Skeletal muscle tissue (tissue), 4 donors: Measurements from ENCODE around the gene ABHD2. TPM values are rescaled to one million over a fixed set of nuclear protein-coding genes. Genes with fewer than 3 reads are reported as not detected.

ENCODE experiments used
- H3K27ac ChIP-seq: one replicate; pipeline ENCODE4 v1.7.0; 2013; ENCODE audit warnings: mild to moderate bottlenecking, low read depth, low read length, inconsistent platforms
- H3K27me3 ChIP-seq, 3 donors: one replicate each; pipeline ENCODE4 v1.7.0; 2013; ENCODE audit warnings: low read length in 3 of 3; ENCODE audit not compliant: control insufficient read depth in 3 of 3, insufficient read depth in 3 of 3
- H3K36me3 ChIP-seq, 3 donors: one replicate each; pipeline ENCODE4 v1.7.0; 2013; ENCODE audit warnings: low read length in 3 of 3; ENCODE audit not compliant: control insufficient read depth in 3 of 3, insufficient read depth in 3 of 3
- H3K4me1 ChIP-seq, 3 donors: one replicate each; pipeline ENCODE4 v1.7.0; 2013; ENCODE audit warnings: low read length in 3 of 3, mild to moderate bottlenecking in 3 of 3; ENCODE audit not compliant: control insufficient read depth in 3 of 3, insufficient read depth in 3 of 3
- H3K4me3 ChIP-seq, 3 donors: one replicate each; pipeline ENCODE4 v1.7.0; 2013; ENCODE audit warnings: low read length in 3 of 3
- H3K9ac ChIP-seq, 3 donors: one replicate each; pipeline ENCODE4 v1.7.0; 2013; ENCODE audit warnings: low read length in 3 of 3, mild to moderate bottlenecking in 3 of 3, moderate library complexity in 2 of 3, low read depth in 1 of 3
- H3K9me3 ChIP-seq, 3 donors: one replicate each; pipeline ENCODE4 v1.7.0; 2013; ENCODE audit warnings: low read length in 3 of 3; ENCODE audit not compliant: control insufficient read depth in 3 of 3
- total RNA-seq: library from RNA; depleted of rRNA; stranded (reverse); fragments of >200 nt; gene quantifications from one replicate; pipeline ENCODE4 v1.2.3, GENCODE V29; 2014
- donor health status: Osteomylitis.

ABHD2 gene
- total RNA-seq, 1 donor from 2014 or later: 23.0 TPM

DNA sequence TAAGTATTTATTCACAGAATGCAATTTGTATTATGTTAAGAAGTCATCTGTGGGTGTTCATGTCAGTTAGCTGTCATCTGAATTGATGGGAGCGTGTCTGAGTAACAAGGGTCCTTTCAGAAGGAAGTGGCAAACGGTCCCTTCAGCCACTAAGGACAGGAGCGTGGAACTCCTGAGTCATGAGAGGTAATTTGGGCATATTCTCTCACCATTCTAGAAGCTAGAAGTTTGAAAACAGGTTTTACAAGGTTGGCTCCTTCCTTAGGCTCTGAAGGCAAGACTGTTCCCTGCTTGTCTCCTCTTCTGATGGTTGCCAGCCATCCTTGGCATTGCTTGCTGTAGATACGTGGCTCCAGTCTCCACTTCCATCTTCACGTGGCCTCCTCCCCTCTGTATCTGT is 19.7 kb downstream of the ABHD2 start:
- H3K4me1 ChIP-seq: peaks cover 29 to 50% (median 46%) of the 10 kb centered on the region in 3 donors
- no peaks in the 10 kb centered on the region for H3K9me3 ChIP-seq
- no peak overlapping the region for H3K9ac ChIP-seq
- H3K4me3 ChIP-seq: no peak overlapping the region
- no peaks in the 10 kb centered on the region for H3K36me3 ChIP-seq
- H3K27ac ChIP-seq: peak overlapping the region; percentile 28
- no peaks in the 10 kb centered on the region for H3K27me3 ChIP-seq

- H3K27me3 ChIP-seq: no peaks in the 10 kb centered on the region
- H3K9ac ChIP-seq: no peak overlapping the region
- no peaks in the 10 kb centered on the region for H3K9me3 ChIP-seq
- peak overlapping the region; percentile 28 for H3K27ac ChIP-seq
- H3K4me1 ChIP-seq: peaks cover 29 to 48% (median 41%) of the 10 kb centered on the region in 3 donors
- H3K4me3 ChIP-seq: no peak overlapping the region
- no peaks in the 10 kb centered on the region for H3K36me3 ChIP-seq
These were observed 20.6 kb downstream of the ABHD2 start for GRCh38 chr15:89108835-89109234.

- no peak overlapping the region for H3K9ac ChIP-seq
- no peaks in the 10 kb centered on the region for H3K9me3 ChIP-seq
- peaks cover 25 to 44% (median 37%) of the 10 kb centered on the region in 3 donors for H3K4me1 ChIP-seq
- H3K36me3 ChIP-seq: no peaks in the 10 kb centered on the region
- no peak overlapping the region for H3K4me3 ChIP-seq
- no peaks in the 10 kb centered on the region for H3K27me3 ChIP-seq
- peak overlapping the region; percentile 28 for H3K27ac ChIP-seq
These were observed 21.0 kb downstream of the ABHD2 start for GRCh38 chr15:89109238-89109637.

- Histone ChIP-seq H3K27me3 (no peaks in the 10 kb centered on the region), H3K36me3 (peaks cover 0 to 2% (median 0%) of the 10 kb centered on the region in 3 donors), H3K4me1 (peaks cover 22 to 39% (median 37%) of the 10 kb centered on the region in 3 donors), H3K9me3 (no peaks in the 10 kb centered on the region), H3K4me3 (no peak overlapping the region), H3K9ac (no peak overlapping the region), H3K27ac (no peak overlapping the region)
These were observed 21.8 kb downstream of the ABHD2 start for GRCh38 chr15:89110060-89110459.

GRCh38 chr15:89111352-89111751 is 23.1 kb downstream of the ABHD2 start:
- no peaks in the 10 kb centered on the region for H3K9me3 ChIP-seq
- peaks cover 0 to 3% (median 0%) of the 10 kb centered on the region in 3 donors for H3K36me3 ChIP-seq
- H3K4me1 ChIP-seq: peaks cover 23 to 49% (median 45%) of the 10 kb centered on the region in 3 donors
- H3K9ac ChIP-seq: no peak overlapping the region
- no peak overlapping the region for H3K4me3 ChIP-seq
- H3K27me3 ChIP-seq: no peaks in the 10 kb centered on the region
- no peak overlapping the region for H3K27ac ChIP-seq

DNA sequence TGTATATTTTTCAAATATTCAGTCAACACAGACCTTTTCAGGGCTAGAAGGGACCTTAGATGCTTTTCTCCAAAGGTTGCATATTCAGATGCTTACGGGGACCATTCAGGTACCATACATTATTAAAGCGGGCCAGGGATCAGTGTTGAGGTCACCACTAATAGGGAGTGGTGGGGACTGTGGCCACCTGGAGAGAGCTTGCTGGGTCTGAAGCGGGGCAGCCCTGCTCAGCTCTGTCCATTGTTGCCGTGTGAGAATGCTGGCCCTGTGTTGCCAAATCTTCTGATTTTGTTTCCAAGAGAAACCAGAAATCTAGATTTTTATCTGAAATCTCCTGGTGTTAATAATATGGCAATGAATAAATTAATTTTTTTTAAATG is 23.7 kb downstream of the ABHD2 start:
- Histone ChIP-seq H3K4me1 (peaks cover 26 to 52% (median 49%) of the 10 kb centered on the region in 3 donors), H3K4me3 (no peak overlapping the region), H3K27ac (peak overlapping the region; percentile 61), H3K36me3 (peaks cover 0 to 8% (median 0%) of the 10 kb centered on the region in 3 donors), H3K27me3 (no peaks in the 10 kb centered on the region), H3K9me3 (no peaks in the 10 kb centered on the region), H3K9ac (no peak overlapping the region)

DNA sequence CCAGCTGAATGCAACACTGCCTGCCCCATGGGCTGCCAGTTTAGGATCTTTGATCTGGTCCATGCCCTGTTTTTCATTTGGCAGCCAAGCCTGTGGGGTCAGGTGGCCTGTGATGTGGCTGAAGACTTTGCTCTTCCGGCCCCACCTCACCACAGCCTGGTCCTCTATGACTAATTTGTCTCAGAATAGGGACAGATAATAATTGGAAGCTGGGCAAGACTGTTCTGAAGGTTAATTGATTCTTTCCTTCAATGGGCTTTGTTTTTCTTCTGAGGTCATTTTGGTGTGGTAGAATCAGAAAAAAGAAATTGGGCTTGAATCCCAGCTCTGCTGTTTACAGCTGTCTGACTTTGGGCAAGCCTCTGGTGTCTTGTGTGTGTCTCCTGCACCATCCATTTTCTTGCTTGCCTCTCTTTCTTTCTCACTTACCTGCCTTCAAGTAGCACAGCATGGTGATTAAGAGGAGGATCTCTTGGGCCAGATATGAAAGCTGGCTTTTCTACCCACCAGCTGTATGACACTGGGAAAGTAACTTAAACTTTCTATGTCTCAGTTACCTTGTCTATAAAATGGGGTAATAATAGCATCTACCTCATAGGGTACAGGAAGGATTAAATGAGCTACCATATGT is 24.2 kb downstream of the ABHD2 start:
- H3K4me1 ChIP-seq: peaks cover 27 to 51% (median 50%) of the 10 kb centered on the region in 3 donors
- H3K27ac ChIP-seq: peak overlapping the region; percentile 61
- H3K9me3 ChIP-seq: no peaks in the 10 kb centered on the region
- no peak overlapping the region for H3K4me3 ChIP-seq
- peak overlapping the region in 1 of 3 donors; percentile 17 for H3K9ac ChIP-seq
- no peaks in the 10 kb centered on the region for H3K27me3 ChIP-seq
- peaks cover 2 to 11% (median 4%) of the 10 kb centered on the region in 3 donors for H3K36me3 ChIP-seq

DNA sequence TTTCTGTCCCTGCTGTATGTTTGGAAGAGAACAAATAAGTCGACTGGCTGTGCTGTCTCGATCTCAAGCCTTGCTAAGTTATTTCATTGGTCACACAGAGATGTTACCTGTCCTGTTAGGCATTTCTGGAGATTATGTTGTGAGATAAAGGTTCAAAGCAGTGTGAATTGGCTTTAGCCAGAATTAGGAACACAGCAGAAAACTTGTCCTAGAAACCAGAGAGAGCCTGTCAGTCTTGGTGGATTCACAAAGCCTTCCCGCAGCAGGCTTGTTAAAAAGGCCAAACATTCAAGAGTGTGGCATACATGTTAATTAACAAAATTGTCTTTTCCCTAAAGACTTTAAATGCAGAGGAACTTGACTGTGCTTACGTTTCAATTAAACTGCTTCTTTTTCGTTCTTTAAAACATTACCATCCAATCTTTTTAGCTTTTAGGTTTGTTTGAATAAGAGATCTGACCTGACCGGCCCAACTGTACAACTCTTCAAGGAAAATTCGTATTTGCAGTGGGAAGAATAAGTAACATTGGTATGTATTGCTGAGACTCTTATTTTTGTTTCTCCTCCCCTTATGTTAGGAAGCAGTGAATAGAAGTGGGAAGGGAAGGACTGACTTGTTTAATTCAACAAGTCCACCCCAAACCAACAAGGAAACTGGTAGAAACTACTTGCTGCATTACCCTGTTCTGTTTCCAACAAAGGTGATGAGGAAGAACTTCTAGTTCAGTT is 25.2 kb downstream of the ABHD2 start:
- Histone ChIP-seq H3K4me1 (peaks cover 31 to 49% (median 45%) of the 10 kb centered on the region in 3 donors), H3K9ac (peak overlapping the region in 2 of 3 donors; percentile 17 to 35), H3K36me3 (peaks cover 4 to 15% (median 8%) of the 10 kb centered on the region in 3 donors), H3K27me3 (no peaks in the 10 kb centered on the region), H3K9me3 (no peaks in the 10 kb centered on the region), H3K27ac (peak overlapping the region; percentile 61), H3K4me3 (no peak overlapping the region)

DNA sequence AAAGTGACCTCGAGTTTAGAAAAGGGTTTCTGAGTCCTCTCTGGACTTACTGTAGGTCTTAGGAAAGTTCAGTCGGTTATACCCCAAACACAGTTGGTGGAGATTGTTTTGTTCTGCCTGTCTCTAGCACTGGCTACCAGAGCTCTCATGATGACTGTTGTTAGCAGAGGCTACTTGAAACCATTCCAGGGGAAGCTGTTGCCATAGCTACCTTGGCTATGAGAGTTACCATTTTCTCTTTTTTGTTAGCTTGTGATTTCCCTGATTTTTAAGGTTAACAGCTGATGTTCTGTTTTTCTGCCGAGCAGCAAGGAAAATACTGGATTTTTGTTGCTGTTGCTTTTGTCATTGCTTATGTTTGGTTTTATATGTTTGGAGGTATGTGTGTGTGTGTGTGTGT is 26.7 kb downstream of the ABHD2 start:
- H3K27me3 ChIP-seq: no peaks in the 10 kb centered on the region
- H3K4me3 ChIP-seq: no peak overlapping the region
- H3K9ac ChIP-seq: peak overlapping the region in 2 of 3 donors; percentile 12 to 27
- H3K4me1 ChIP-seq: peaks cover 35 to 52% (median 50%) of the 10 kb centered on the region in 3 donors
- no peaks in the 10 kb centered on the region for H3K9me3 ChIP-seq
- peak overlapping the region; percentile 65 for H3K27ac ChIP-seq
- peaks cover 4 to 20% (median 8%) of the 10 kb centered on the region in 3 donors for H3K36me3 ChIP-seq

GRCh38 chr15:89115547-89115946 is 27.3 kb downstream of the ABHD2 start:
- Histone ChIP-seq H3K27me3 (no peaks in the 10 kb centered on the region), H3K9ac (peak overlapping the region in 1 of 3 donors; percentile 18), H3K9me3 (no peaks in the 10 kb centered on the region), H3K27ac (peak overlapping the region; percentile 65), H3K4me1 (peaks cover 35 to 52% (median 50%) of the 10 kb centered on the region in 3 donors), H3K36me3 (peaks cover 4 to 20% (median 8%) of the 10 kb centered on the region in 3 donors), H3K4me3 (no peak overlapping the region)
